ENCODE data around the gene GOLGA6C.
"Not testable (repeated sequence)": the region's sequence is repeated elsewhere in the genome, so short reads cannot be mapped to it uniquely, and the experiment has no call there.

Gene GOLGA6C

DNA sequence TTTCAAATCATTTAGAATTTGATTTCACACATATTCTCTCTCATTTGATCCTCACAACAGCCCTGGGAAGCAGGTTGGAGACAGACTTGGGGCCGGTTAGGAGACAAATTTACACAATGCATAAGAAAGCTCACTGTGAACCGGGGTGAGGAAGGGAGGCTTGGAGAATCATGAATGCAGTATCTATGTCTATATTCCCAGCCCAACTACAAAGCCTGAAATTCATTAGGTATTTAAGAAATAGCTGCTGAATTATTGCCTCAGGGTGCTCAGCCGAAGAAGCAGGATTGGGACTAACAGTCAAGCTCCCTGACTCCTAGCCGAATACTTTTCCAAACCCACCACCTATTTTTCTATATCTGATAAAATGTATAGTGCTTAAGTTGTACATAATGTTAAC lies 8.4 kb upstream of the GOLGA6C start:
- in situ Hi-C loops (cut with HindIII; ENCODE audit: low pct_unique_long_range_greater_than_20kb, low sequenced_read_pairs), result no loop called here
- TF ChIP-seq JUND (IDR thresholded peaks at IDR 0.05; ENCODE audit: low read depth), result no peak

DNA sequence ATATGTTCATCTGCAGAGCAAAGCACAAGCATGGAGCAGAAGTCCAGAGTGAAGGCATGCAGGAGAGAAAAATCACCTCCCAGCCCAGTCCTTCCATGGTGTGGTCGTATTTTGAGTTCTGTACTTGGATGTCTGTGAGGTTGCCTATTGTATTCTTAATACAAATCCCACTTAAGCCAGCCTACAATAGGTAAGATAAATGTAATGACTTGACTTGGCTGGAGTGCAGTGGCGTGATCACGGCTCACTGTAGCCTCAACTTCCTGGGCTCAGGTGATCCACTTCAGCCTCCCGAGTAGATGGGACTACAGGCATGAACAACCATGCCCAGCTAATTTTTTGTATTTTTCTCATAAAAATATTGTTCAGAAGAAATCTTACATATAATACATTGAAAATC lies 6.8 kb upstream of the GOLGA6C start:
- DNase-seq (ENCODE audit: low read depth in 1 of 2, low spot score in 1 of 2); in situ Hi-C loops (cut with HindIII; ENCODE audit: low pct_unique_long_range_greater_than_20kb, low sequenced_read_pairs): not testable (repeated sequence)

More for the DNA sequence above, 8.4 kb upstream of the GOLGA6C start:
- DNase-seq (ENCODE audit: low read depth in 1 of 2, low spot score in 1 of 2), result no peak

DNA sequence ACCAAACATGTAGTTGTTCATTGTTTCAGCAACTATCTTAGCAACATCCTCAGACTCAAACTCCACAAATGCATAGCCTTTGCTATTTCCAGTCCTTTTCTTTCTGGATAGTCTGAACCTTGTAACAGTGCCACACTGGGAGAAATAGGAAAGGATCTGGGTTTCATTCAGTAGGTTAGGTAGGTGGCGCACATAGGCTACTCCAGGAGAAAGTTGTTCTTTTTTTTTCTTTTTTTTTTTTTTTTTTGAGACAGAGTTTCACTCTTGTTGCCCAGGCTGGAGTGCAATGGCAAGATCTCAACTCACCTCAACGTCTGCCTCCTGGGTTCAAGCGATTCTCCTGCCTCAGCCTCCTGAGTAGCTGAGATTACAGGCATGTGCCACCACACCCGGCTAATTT lies 5.8 kb upstream of the GOLGA6C start:
- DNase-seq (ENCODE audit: low read depth in 1 of 2, low spot score in 1 of 2); in situ Hi-C loops (cut with HindIII; ENCODE audit: low pct_unique_long_range_greater_than_20kb, low sequenced_read_pairs): not testable (repeated sequence)

GRCh38 chr15:75258620-75259343 lies 648 bp downstream of the GOLGA6C start:
- in situ Hi-C loops (cut with HindIII; ENCODE audit: low pct_unique_long_range_greater_than_20kb, low sequenced_read_pairs); DNase-seq (ENCODE audit: low read depth in 1 of 2, low spot score in 1 of 2): not testable (repeated sequence)

DNA sequence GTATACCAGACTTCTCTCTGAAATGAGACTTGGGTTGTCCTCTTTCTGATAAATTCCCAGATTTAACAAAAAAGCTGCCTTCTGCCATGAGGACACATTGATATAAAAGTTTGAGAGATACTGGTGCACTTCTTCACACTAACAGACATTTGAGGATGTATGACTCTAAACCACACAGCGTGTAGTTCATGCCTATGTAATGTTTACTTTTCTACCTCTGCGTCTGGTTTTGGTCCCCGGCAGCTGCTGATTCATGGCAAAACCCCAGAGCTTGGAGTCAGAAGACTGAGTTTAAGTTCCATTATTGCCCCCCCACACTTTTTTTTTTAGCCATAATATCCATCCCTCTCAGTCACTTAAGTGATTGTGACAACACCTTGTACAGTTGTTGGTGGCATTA lies 1.7 kb downstream of the GOLGA6C start:
- in situ Hi-C loops (cut with HindIII; ENCODE audit: low pct_unique_long_range_greater_than_20kb, low sequenced_read_pairs); DNase-seq (ENCODE audit: low read depth in 1 of 2, low spot score in 1 of 2): not testable (repeated sequence)

DNA sequence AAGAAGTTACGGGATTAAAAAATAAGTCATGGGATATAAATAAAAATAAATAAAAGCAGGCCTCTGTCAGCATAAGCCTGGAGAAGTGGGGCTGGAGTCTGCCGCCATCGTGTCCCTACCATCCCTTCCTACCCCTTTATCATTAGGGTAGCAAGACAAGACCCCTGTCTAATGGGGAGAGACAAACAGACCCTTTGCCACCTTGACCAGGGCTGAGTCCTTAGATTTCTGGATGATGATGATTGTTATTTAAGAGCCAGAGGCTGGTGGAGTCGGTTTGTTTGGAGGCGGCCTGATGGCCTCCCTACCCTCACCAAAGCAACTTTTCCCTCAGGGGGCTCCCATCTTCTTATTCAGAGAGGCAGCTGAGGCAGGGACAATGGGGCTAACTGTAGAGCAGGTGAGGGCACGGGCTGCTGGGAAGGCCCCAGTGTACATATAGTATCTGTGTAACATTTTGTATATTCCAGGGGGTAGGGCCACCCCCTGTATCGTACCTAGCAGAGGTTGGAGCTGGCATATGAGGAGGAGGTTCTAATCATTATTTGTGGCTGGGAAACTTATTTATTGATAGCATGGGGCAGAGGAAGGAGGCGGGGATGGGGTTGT lies 15.7 kb downstream of the GOLGA6C start:
- in situ Hi-C loops (cut with HindIII; ENCODE audit: low pct_unique_long_range_greater_than_20kb, low sequenced_read_pairs), result not testable (repeated sequence)

DNA sequence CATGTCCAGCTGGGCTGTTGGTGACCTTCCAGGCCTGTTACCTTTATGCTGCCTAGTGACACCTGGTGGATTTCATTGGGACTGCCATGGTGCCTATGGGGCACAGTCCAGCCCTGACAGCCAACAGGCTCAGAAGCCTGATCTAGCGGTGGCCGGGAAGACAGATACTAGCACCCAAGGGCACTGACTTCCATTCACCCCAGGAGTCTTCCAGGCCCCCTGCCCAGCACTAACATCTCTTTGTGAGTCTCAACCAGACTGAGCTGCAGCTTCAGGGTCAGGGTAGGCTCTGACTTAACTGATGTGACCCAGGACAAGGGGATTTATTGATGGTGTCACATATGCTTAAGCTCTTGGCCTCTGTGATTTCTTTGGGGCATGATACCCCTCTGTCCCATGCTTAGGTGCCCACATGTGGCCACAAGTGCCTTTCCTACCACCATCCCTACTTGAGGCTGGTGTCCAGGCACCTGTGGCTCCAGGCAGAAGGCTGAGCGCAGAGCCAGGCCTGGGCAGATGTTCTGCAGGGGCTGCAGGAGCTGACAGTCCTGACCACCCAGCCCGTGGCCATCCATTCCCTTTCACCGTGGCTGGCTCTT lies 16.5 kb downstream of the GOLGA6C start:
- DNase-seq (ENCODE audit: low read depth in 1 of 2, low spot score in 1 of 2); in situ Hi-C loops (cut with HindIII; ENCODE audit: low pct_unique_long_range_greater_than_20kb, low sequenced_read_pairs): not testable (repeated sequence)

More for the DNA sequence above, 15.7 kb downstream of the GOLGA6C start:
- not testable (repeated sequence) for DNase-seq (ENCODE audit: low read depth in 1 of 2, low spot score in 1 of 2)

- in situ Hi-C loops (cut with HindIII; ENCODE audit: low pct_unique_long_range_greater_than_20kb, low sequenced_read_pairs); DNase-seq (ENCODE audit: low read depth in 1 of 2, low spot score in 1 of 2): not testable (repeated sequence)
Observed at GRCh38 chr15:75275617-75276016, 17.5 kb downstream of the GOLGA6C start.

DNA sequence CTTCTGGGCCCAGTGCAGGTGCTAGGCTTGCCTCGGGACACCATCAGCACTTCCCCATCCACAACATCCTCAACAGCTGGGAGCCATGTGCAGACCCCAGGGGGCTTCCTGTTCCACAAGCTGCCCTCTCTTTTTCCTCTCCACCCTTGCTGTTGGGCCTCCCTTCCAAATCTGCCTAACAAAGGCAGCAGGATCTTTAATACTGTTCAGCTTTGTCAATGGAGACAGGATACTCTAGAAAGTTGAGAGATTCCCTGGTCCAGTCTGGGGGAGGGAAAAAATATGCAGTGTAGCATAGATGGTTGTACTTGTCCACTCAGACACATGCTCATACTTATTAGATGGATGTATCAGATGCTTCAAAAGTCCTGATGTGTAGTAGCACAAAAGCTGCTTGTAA lies 20.4 kb downstream of the GOLGA6C start:
- DNase-seq (ENCODE audit: low read depth in 1 of 2, low spot score in 1 of 2); in situ Hi-C loops (cut with HindIII; ENCODE audit: low pct_unique_long_range_greater_than_20kb, low sequenced_read_pairs): not testable (repeated sequence)

- not testable (repeated sequence) for DNase-seq (ENCODE audit: low read depth in 1 of 2, low spot score in 1 of 2)
Observed at GRCh38 chr15:75282572-75282971, 24.4 kb downstream of the GOLGA6C start, which contains the start of gene GOLGA6D. Gene GOLGA6D, plus strand, starts transcription at chr15:75282835. Its CDS starts 41 bp downstream, at chr15:75282876.

GRCh38 chr15:75284152-75284551 lies 26.0 kb downstream of the GOLGA6C start:
- DNase-seq (ENCODE audit: low read depth in 1 of 2, low spot score in 1 of 2); in situ Hi-C loops (cut with HindIII; ENCODE audit: low pct_unique_long_range_greater_than_20kb, low sequenced_read_pairs): not testable (repeated sequence)

More at GRCh38 chr15:75282572-75282971, 24.4 kb downstream of the GOLGA6C start, which contains the start of gene GOLGA6D:
- in situ Hi-C loops (cut with HindIII; ENCODE audit: low pct_unique_long_range_greater_than_20kb, low sequenced_read_pairs), result not testable (repeated sequence)

DNA sequence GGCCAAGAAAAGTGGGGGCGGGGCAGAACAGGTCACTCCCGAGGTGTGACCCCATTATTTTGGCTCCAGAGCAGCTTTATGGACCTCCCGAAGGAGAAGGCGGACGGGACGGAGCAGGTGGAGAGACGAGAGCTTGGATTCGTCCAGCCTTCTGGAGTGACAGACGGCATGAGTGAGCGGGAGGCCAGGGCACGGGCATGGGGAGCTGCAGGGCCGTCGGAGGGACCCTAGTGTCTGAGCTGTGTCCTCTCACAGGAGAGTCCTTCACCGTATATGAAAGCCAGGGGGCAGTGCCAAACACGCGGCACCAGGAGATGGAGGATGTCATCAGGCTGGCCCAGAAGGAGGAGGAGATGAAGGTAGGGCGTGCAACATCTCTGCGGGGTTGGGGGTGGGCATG lies 35.5 kb downstream of the GOLGA6C start:
- DNase-seq (ENCODE audit: low read depth in 1 of 2, low spot score in 1 of 2); in situ Hi-C loops (cut with HindIII; ENCODE audit: low pct_unique_long_range_greater_than_20kb, low sequenced_read_pairs): not testable (repeated sequence)

- in situ Hi-C loops (cut with HindIII; ENCODE audit: low pct_unique_long_range_greater_than_20kb, low sequenced_read_pairs); DNase-seq (ENCODE audit: low read depth in 1 of 2, low spot score in 1 of 2): not testable (repeated sequence)
Observed at GRCh38 chr15:75298541-75299310, 40.6 kb downstream of the GOLGA6C start.

DNA sequence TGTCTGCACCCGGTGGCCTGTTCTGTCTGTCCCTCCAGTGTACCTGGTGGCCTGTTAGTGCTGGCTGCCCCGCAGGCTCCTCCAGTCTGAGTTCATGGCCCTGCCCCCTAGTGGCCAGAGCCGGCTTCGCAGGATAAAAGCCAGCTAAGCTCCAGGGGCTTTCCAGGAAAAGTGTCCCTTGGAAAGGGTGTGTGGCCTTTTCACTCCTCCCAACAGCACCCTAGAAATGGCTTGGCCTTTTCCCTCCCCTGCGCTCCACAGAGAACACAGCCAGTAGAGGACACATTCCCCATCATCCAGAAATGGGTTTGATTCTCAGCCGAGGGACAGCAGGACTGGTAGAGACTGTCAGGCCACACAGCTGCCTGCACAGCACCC lies 41.2 kb downstream of the GOLGA6C start:
- DNase-seq (ENCODE audit: low read depth in 1 of 2, low spot score in 1 of 2); in situ Hi-C loops (cut with HindIII; ENCODE audit: low pct_unique_long_range_greater_than_20kb, low sequenced_read_pairs): not testable (repeated sequence)

- peak in 1 of 2 experiments; percentile 50 for DNase-seq (ENCODE audit: low read depth in 1 of 2, low spot score in 1 of 2)
- in situ Hi-C loops (cut with HindIII; ENCODE audit: low pct_unique_long_range_greater_than_20kb, low sequenced_read_pairs), result not testable (repeated sequence)
Observed at GRCh38 chr15:75300026-75300425, 41.9 kb downstream of the GOLGA6C start.

Measured in T47D (cell line).